ENCODE results near the gene C16orf90. TPM values are rescaled to one million over a fixed set of nuclear protein-coding genes. Genes with fewer than 3 reads are reported as not detected.

The C16orf90 gene
- polyA plus RNA-seq, 1 experiment, result not detected

DNA sequence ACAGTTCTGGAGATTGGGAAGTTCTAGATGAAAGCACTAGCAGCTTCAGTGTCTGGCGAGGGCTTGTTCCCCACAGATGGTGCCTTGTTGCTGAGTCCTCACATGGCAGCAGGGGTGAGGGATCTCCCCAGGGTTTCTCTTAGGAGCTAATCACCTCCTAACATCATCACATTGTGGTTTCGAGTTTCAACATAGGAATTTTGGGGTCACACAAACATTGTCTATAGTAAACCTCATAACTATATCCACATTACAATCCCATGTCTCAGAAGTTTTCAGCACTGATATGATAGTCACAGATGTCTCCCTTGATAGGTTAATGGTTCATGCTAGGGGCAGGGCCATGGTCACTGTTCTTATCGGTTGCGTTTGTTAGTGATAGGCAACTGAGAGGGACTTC is 19.3 kb upstream of the C16orf90 start:
- Histone ChIP-seq H3K4me3 (ENCODE audit: low read depth, low read length) (no peak overlapping the region), H3K27ac (ENCODE audit: low read depth, low read length) (peak overlapping the region; percentile 53), H3K27me3 (ENCODE audit: control insufficient read depth, insufficient read depth, low read length) (no peaks in the 10 kb centered on the region), H3K9me3 (ENCODE audit: control insufficient read depth, insufficient read depth, low read length) (no peaks in the 10 kb centered on the region)
- TF ChIP-seq CTCF (IDR thresholded peaks at IDR 0.05; ENCODE audit: low read depth, low read length), result no peak
- peak; percentile 53 for DNase-seq (ENCODE audit: low read depth, low spot score)
- ChIA-PET POLR2A (interaction anchor here (1.5 kb wide), 1 partner anchor 22 kb away, joined by 5 read pairs; no protein-coding TSS in a partner anchor), CTCF (no interaction called here)

GRCh38 chr16:3513892-3514583 is 18.7 kb upstream of the C16orf90 start:
- H3K27me3 ChIP-seq (ENCODE audit: control insufficient read depth, insufficient read depth, low read length), result no peaks in the 10 kb centered on the region
- no peak for TF ChIP-seq CTCF (IDR thresholded peaks at IDR 0.05; ENCODE audit: low read depth, low read length)
- POLR2A ChIA-PET, result interaction anchor here (1.5 kb wide), 1 partner anchor 22 kb away, joined by 5 read pairs; no protein-coding TSS in a partner anchor
- H3K27ac ChIP-seq (ENCODE audit: low read depth, low read length), result peak overlapping the region; percentile 53
- DNase-seq (ENCODE audit: low read depth, low spot score), result no peak
- no peaks in the 10 kb centered on the region for H3K9me3 ChIP-seq (ENCODE audit: control insufficient read depth, insufficient read depth, low read length)
- CTCF ChIA-PET, result no interaction called here
- no peak overlapping the region for H3K4me3 ChIP-seq (ENCODE audit: low read depth, low read length)

- no peak for TF ChIP-seq CTCF (IDR thresholded peaks at IDR 0.05; ENCODE audit: low read depth, low read length)
- no peaks in the 10 kb centered on the region for H3K27me3 ChIP-seq (ENCODE audit: control insufficient read depth, insufficient read depth, low read length)
- no peak overlapping the region for H3K27ac ChIP-seq (ENCODE audit: low read depth, low read length)
- H3K4me3 ChIP-seq (ENCODE audit: low read depth, low read length), result no peak overlapping the region
- no peaks in the 10 kb centered on the region for H3K9me3 ChIP-seq (ENCODE audit: control insufficient read depth, insufficient read depth, low read length)
- ChIA-PET CTCF (interaction anchor here (0.8 kb wide), 1 partner anchor 10 kb away, joined by 3 read pairs; the partner anchor contains the start of gene CLUAP1), POLR2A (no interaction called here)
- no peak for DNase-seq (ENCODE audit: low read depth, low spot score)
Observed at GRCh38 chr16:3511286-3512180, 16.2 kb upstream of the C16orf90 start.

- DNase-seq (ENCODE audit: low read depth, low spot score), result no peak
- no peak overlapping the region for H3K27ac ChIP-seq (ENCODE audit: low read depth, low read length)
- H3K9me3 ChIP-seq (ENCODE audit: control insufficient read depth, insufficient read depth, low read length), result no peaks in the 10 kb centered on the region
- ChIA-PET CTCF (interaction anchor here (0.7 kb wide), 1 partner anchor 600 kb away, joined by 5 read pairs; no protein-coding TSS in a partner anchor), POLR2A (no interaction called here)
- no peak overlapping the region for H3K4me3 ChIP-seq (ENCODE audit: low read depth, low read length)
- no peak for TF ChIP-seq CTCF (IDR thresholded peaks at IDR 0.05; ENCODE audit: low read depth, low read length)
- H3K27me3 ChIP-seq (ENCODE audit: control insufficient read depth, insufficient read depth, low read length), result no peaks in the 10 kb centered on the region
Observed at GRCh38 chr16:3510416-3510815, 15.1 kb upstream of the C16orf90 start.

Data from AG04450 (cell line).